ENCODE measurements around the gene OTOP3.

- TF ChIP-seq, protein P1, sequence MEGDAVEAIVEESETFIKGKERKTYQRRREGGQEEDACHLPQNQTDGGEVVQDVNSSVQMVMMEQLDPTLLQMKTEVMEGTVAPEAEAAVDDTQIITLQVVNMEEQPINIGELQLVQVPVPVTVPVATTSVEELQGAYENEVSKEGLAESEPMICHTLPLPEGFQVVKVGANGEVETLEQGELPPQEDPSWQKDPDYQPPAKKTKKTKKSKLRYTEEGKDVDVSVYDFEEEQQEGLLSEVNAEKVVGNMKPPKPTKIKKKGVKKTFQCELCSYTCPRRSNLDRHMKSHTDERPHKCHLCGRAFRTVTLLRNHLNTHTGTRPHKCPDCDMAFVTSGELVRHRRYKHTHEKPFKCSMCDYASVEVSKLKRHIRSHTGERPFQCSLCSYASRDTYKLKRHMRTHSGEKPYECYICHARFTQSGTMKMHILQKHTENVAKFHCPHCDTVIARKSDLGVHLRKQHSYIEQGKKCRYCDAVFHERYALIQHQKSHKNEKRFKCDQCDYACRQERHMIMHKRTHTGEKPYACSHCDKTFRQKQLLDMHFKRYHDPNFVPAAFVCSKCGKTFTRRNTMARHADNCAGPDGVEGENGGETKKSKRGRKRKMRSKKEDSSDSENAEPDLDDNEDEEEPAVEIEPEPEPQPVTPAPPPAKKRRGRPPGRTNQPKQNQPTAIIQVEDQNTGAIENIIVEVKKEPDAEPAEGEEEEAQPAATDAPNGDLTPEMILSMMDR (IDR thresholded peaks at IDR 0.05) = no peak
- TF ChIP-seq POLR2A (IDR thresholded peaks at IDR 0.05) (no peak), EP300 (IDR thresholded peaks at IDR 0.05; ENCODE audit: low read depth) (no peak), POLR2AphosphoS5 (IDR thresholded peaks at IDR 0.05) (no peak)
Observed at GRCh38 chr17:74904687-74905409, 30.9 kb upstream of the OTOP3 start.
